K562 (cell line): ENCODE measurements around the gene DHCR24. TPM values are rescaled to one million over a fixed set of nuclear protein-coding genes. Genes with fewer than 3 reads are reported as not detected.

Source experiments
- ATAC-seq: fragments of 200-7000 bp; cut with Tn5 transposase; 3 replicates; pipeline ENCODE4 v1.9.1; 2020; ENCODE audit warnings: moderate library complexity
- BruUV-seq: library from RNA; stranded (reverse); fragments of 400-500 nt; replicated peaks from 2 replicates; lab custom pipeline; 2021; lab: Mats Ljungman, UMichigan
- CTCF ChIA-PET: fragments of 300-600 bp; formaldehyde crosslinking; extraction: SDS; loops from one replicate; lab custom pipeline; 2021; ENCODE audit warnings: low intra/inter-chr PET ratio; lab: Yijun Ruan, JAX
- POLR2A ChIA-PET: fragments of 300-600, 350-650 bp; sonication (Branson Sonifier 250); formaldehyde crosslinking; extraction: SDS; loops from one replicate; lab custom pipeline; 2021; ENCODE audit warnings: antibody characterized with exemption, inconsistent platforms; lab: Yijun Ruan, JAX
- DNase-seq, 4 experiments: peaks; one replicate each; pipeline versions ENCODE4 v3.0.0 to v3.0.0-alpha.2; 2011 to 2018; ENCODE audit warnings: low spot score in 3 of 4, mixed read lengths in 3 of 4; ENCODE audit errors: extremely low read depth in 1 of 4
- FAIRE-seq: peaks from 2 replicates; lab custom pipeline; 2011; peaks lifted over from hg19 to GRCh38; lab: Jason Lieb, UNC
- H2AFZ ChIP-seq: 2 replicates; pipeline ENCODE4 v1.6.0; 2011; ENCODE audit warnings: low read depth, low read length, control low read depth, inconsistent platforms
- H3K27ac ChIP-seq: fragments of 200-600 bp; 3 replicates; pipeline ENCODE4 v1.8.0; 2011; ENCODE audit warnings: low read depth, mild to moderate bottlenecking, control low read depth, inconsistent platforms, low read length, moderate library complexity, mixed read lengths; ENCODE audit errors: extremely low read depth
- H3K27me3 ChIP-seq, 2 experiments: fragments of 300-600 bp in 1 of 2; 2 replicates in 1 of 2; 3 replicates in 1 of 2; pipeline versions ENCODE4 v1.6.0 to v1.8.0; 2011; ENCODE audit warnings: inconsistent platforms in 2 of 2, low read length in 2 of 2, mild to moderate bottlenecking in 1 of 2, mixed read lengths in 1 of 2, moderate library complexity in 1 of 2; ENCODE audit not compliant: control insufficient read depth in 2 of 2, insufficient read depth in 2 of 2
- H3K36me3 ChIP-seq: fragments of 300-600 bp; 3 replicates; pipeline ENCODE4 v1.8.0; 2011; ENCODE audit warnings: mild to moderate bottlenecking, low read length, inconsistent platforms; ENCODE audit not compliant: control insufficient read depth, insufficient read depth
- H3K4me1 ChIP-seq, 2 experiments: fragments of 200-600 bp in 1 of 2; replicated peaks in 1 of 2; 2 replicates in 1 of 2; 3 replicates in 1 of 2; pipeline versions ENCODE4 v1.5.1 to v1.8.0; 2011; ENCODE audit warnings: inconsistent platforms in 2 of 2, low read length in 2 of 2, mild to moderate bottlenecking in 1 of 2, mixed read lengths in 1 of 2, moderate library complexity in 1 of 2; ENCODE audit not compliant: control insufficient read depth in 2 of 2, insufficient read depth in 2 of 2
- H3K4me2 ChIP-seq: 2 replicates; pipeline ENCODE4 v1.6.1; 2011; ENCODE audit warnings: low read length, control low read depth, inconsistent platforms, mixed read lengths; ENCODE audit not compliant: insufficient read depth
- H3K4me3 ChIP-seq: fragments of 200-600 bp; sonication (generic), shearing (Covaris generic); 2 replicates; pipeline ENCODE4 v1.5.1; 2016; ENCODE audit warnings: control low read depth, inconsistent platforms
- H3K79me2 ChIP-seq: fragments of 200-600 bp; 3 replicates; pipeline ENCODE4 v1.8.0; 2011; ENCODE audit warnings: low read length, inconsistent platforms; ENCODE audit not compliant: control insufficient read depth, insufficient read depth
- H3K9ac ChIP-seq, 2 experiments: 2 replicates each; pipeline versions ENCODE4 v1.6.0 to v1.6.1; 2011; ENCODE audit warnings: low read depth in 2 of 2, low read length in 2 of 2, control low read depth in 1 of 2, inconsistent platforms in 1 of 2, mild to moderate bottlenecking in 1 of 2, mixed read lengths in 1 of 2; ENCODE audit not compliant: insufficient read depth in 1 of 2
- H3K9me1 ChIP-seq: one replicate; pipeline ENCODE4 v1.6.0; 2011; ENCODE audit warnings: inconsistent platforms, mild to moderate bottlenecking, low read length, moderate library complexity; ENCODE audit not compliant: control insufficient read depth, insufficient read depth
- H3K9me3 ChIP-seq: replicated peaks from 2 replicates; pipeline ENCODE4 v1.5.1; 2011; ENCODE audit warnings: low read depth, low read length, inconsistent platforms; ENCODE audit not compliant: control insufficient read depth, insufficient read depth
- H4K20me1 ChIP-seq: replicated peaks from 2 replicates; pipeline ENCODE4 v1.6.1; 2011; ENCODE audit warnings: low read length, inconsistent platforms, mixed read lengths; ENCODE audit not compliant: control insufficient read depth, insufficient read depth
- CHD4 ChIP-seq: fragments of 200-600 bp; sonication (generic); IDR thresholded peaks from 3 replicates; pipeline ENCODE4 v1.6.1; 2012; ENCODE audit warnings: low read depth, mild to moderate bottlenecking, mixed read lengths, low read length, inconsistent platforms; ENCODE audit not compliant: insufficient read depth, insufficient replicate concordance, poor library complexity, severe bottlenecking
- GTF2E2 ChIP-seq: fragments of 200-800 bp; sonication (Bioruptor generic); IDR thresholded peaks from 2 replicates; pipeline ENCODE4 v1.6.1; 2016; ENCODE audit warnings: missing genetic modification characterization, missing compliant biosample characterization
- MBD2 ChIP-seq: sonication (generic); IDR thresholded peaks from 2 replicates; pipeline ENCODE4 v1.6.1; 2016; ENCODE audit warnings: low read depth, borderline replicate concordance
- MCM7 ChIP-seq, 2 experiments: fragments of 450-650 bp; IDR thresholded peaks; 2 replicates each; pipeline ENCODE4 v1.6.1; 2016 to 2018
- MTA1 ChIP-seq: fragments of 450-650 bp; IDR thresholded peaks from 2 replicates; pipeline ENCODE4 v1.6.1; 2017; ENCODE audit warnings: borderline replicate concordance
- PTTG1 ChIP-seq: fragments of 450-650 bp; IDR thresholded peaks from 2 replicates; pipeline ENCODE4 v1.6.1; 2016; ENCODE audit warnings: low read depth, mild to moderate bottlenecking, missing genetic modification characterization, missing compliant biosample characterization
- RBFOX2 ChIP-seq: fragments of 200-400 bp; formaldehyde crosslinking; IDR thresholded peaks from 2 replicates; pipeline ENCODE4 v1.6.1; 2017; ENCODE audit warnings: low read depth, mild to moderate bottlenecking, low read length, moderate library complexity
- RUNX1 ChIP-seq: sonication (generic); IDR thresholded peaks from 2 replicates; pipeline ENCODE4 v1.6.1; 2016; ENCODE audit warnings: antibody characterized with exemption, low read depth
- SLC30A9 ChIP-seq: fragments of 250-450 bp; sonication (Bioruptor Pico); IDR thresholded peaks from 2 replicates; pipeline ENCODE4 v1.8.0; 2022; ENCODE audit warnings: mild to moderate bottlenecking, moderate library complexity
- WGBS: fragments of 100-300 bp; shearing (Covaris generic); methylation state at CpG from one replicate; pipeline ENCODE4 v1.1.6; 2016; ENCODE audit warnings: low coverage, mixed read lengths; ENCODE audit not compliant: insufficient coverage; ENCODE audit errors: missing lambda C conversion rate; 5-methylcytosine and 5-hydroxymethylcytosine counted together
- in situ Hi-C: fragments of 300-500 bp; cut with MboI; formaldehyde crosslinking; loops from 4 replicates; pipeline ENCODE4 v1.15.0; 2018; ENCODE audit warnings: inconsistent platforms, mixed read lengths
- intact Hi-C: fragments of 100-400 bp; cut with micrococcal nuclease; formaldehyde crosslinking; loops from 2 replicates; pipeline ENCODE4 v1.14.2; 2022
- polyA plus RNA-seq, 8 experiments: library from polyadenylated mRNA; depleted of rRNA in 4 of 8; stranded (reverse) in 5 of 8; unstranded in 3 of 8; fragments of >200 nt; fragmentation: Nextera tagmentation in 2 of 8; fragmentation: Illumina TruSeq in 1 of 8; extraction: Ambion mirVana in 2 of 8; extraction: Trizol in 1 of 8; gene quantifications; 2 replicates each; pipeline versions ENCODE4 v1.2.1 to v1.2.3, GENCODE V29; 2011 to 2014; ENCODE audit warnings: inconsistent platforms in 1 of 8, missing spikeins in 1 of 8
- total RNA-seq, 7 experiments: library from RNA; depleted of rRNA in 6 of 7; stranded (reverse); fragments of >200 nt in 6 of 7; fragmentation: Illumina TruSeq in 2 of 7; extraction: Trizol in 2 of 7; gene quantifications; 2 replicates each; pipeline versions ENCODE4 v1.2.1 to v1.2.3, GENCODE V29; 2011 to 2021; ENCODE audit warnings: low replicate concordance in 1 of 7
- TF ChIP-seq, protein P1 (sequence below): conservative IDR thresholded peaks from 2 replicates; pipeline ENCODE4 v1.6.1; 2011; ENCODE audit warnings: low read depth, mild to moderate bottlenecking, low read length; ENCODE audit not compliant: control insufficient read depth
- TF ChIP-seq, protein P2 (sequence below), 2 experiments: IDR thresholded peaks; 2 replicates each; pipeline ENCODE4 v1.6.1; 2011; ENCODE audit warnings: borderline replicate concordance in 1 of 2, control low read depth in 1 of 2, low read depth in 1 of 2, low read length in 1 of 2, mild to moderate bottlenecking in 1 of 2, mixed read lengths in 1 of 2, moderate library complexity in 1 of 2; ENCODE audit not compliant: insufficient read depth in 1 of 2, insufficient read length in 1 of 2, poor library complexity in 1 of 2, severe bottlenecking in 1 of 2; ENCODE audit errors: extremely low read depth in 1 of 2

The DHCR24 gene
- total and polyA plus RNA-seq, 9 of the 15 experiments (the other 6 are each of a cell fraction or from before 2014, with no cell fraction given), result 23.4 to 161 (median 79.9) TPM

- TF ChIP-seq, protein P1, sequence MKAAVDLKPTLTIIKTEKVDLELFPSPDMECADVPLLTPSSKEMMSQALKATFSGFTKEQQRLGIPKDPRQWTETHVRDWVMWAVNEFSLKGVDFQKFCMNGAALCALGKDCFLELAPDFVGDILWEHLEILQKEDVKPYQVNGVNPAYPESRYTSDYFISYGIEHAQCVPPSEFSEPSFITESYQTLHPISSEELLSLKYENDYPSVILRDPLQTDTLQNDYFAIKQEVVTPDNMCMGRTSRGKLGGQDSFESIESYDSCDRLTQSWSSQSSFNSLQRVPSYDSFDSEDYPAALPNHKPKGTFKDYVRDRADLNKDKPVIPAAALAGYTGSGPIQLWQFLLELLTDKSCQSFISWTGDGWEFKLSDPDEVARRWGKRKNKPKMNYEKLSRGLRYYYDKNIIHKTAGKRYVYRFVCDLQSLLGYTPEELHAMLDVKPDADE, result no peak
- TF ChIP-seq RUNX1 (no peak), MCM7 (IDR thresholded peaks at IDR 0.05) (no peak)
These were observed 75.0 kb downstream of the DHCR24 start (continued) for GRCh38 chr1:54811739-54812655.

- Histone ChIP-seq H3K4me1 (peaks cover 0 to 2% of the 10 kb centered on the region in 2 experiments; a peak in 1 of 5 replicates), H3K4me3 (no peak overlapping the region), H3K4me2 (no peak overlapping the region), H3K27me3 (peaks cover 24 to 61% of the 10 kb centered on the region in 2 experiments), H2AFZ (no peak overlapping the region), H3K9ac (no peak overlapping the region), H3K9me1 (no peaks in the 10 kb centered on the region), H3K79me2 (no peaks in the 10 kb centered on the region), H3K36me3 (no peaks in the 10 kb centered on the region), H3K27ac (no peak overlapping the region), H3K9me3 (no peaks in the 10 kb centered on the region), H4K20me1 (peaks cover 9% of the 10 kb centered on the region; the same call in 1 of the 2 replicates)
- ChIA-PET CTCF (interaction anchor here (0.7 to 3.0 kb wide), 5 partner anchors 135 to 1095 kb away, joined by 3 to 25 read pairs (median 4); no protein-coding TSS in a partner anchor), POLR2A (no interaction called here)
- 7% methylated on average over 5 of the region's 5 CpGs for WGBS
- intact Hi-C loops, result loop anchor here (2.0 kb wide), 2 partner anchors 138 to 950 kb away; no protein-coding TSS in a partner anchor
- DNase-seq (no peak), ATAC-seq (no peak), FAIRE-seq (no peak)
- BruUV-seq, result no TSS peak
- in situ Hi-C loops, result no loop called here
- no peak for TF ChIP-seq PTTG1
- TF ChIP-seq SLC30A9, result no peak
- TF ChIP-seq GTF2E2 (tag), result no peak
- no peak for TF ChIP-seq RBFOX2
- TF ChIP-seq MBD2, result no peak
- no peak for TF ChIP-seq CHD4
- TF ChIP-seq MTA1, result no peak
- TF ChIP-seq, protein P2, sequence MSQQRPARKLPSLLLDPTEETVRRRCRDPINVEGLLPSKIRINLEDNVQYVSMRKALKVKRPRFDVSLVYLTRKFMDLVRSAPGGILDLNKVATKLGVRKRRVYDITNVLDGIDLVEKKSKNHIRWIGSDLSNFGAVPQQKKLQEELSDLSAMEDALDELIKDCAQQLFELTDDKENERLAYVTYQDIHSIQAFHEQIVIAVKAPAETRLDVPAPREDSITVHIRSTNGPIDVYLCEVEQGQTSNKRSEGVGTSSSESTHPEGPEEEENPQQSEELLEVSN (IDR thresholded peaks at IDR 0.05; ENCODE audit: borderline replicate concordance in 1 of 2, extremely low read depth in 1 of 2, insufficient read depth in 1 of 2, insufficient read length in 1 of 2, low read depth in 1 of 2, low read length in 1 of 2, poor library complexity in 1 of 2, severe bottlenecking in 1 of 2), result no peak
These were observed 75.9 kb downstream of the DHCR24 start for GRCh38 chr1:54811066-54811465.
